GM12873 (cell line): ENCODE data around the gene FGG.

Source experiments
- TF ChIP-seq, protein P1 (sequence below): IDR thresholded peaks from 2 replicates; pipeline ENCODE4 v1.5.1; 2012; ENCODE audit warnings: low read depth, mild to moderate bottlenecking, moderate library complexity, low read length, control low read depth; ENCODE audit not compliant: insufficient read depth; ENCODE audit errors: missing control alignments

FGG gene

GRCh38 chr4:154618708-154619315 is 6.4 kb upstream of the FGG start:
- TF ChIP-seq, protein P1, sequence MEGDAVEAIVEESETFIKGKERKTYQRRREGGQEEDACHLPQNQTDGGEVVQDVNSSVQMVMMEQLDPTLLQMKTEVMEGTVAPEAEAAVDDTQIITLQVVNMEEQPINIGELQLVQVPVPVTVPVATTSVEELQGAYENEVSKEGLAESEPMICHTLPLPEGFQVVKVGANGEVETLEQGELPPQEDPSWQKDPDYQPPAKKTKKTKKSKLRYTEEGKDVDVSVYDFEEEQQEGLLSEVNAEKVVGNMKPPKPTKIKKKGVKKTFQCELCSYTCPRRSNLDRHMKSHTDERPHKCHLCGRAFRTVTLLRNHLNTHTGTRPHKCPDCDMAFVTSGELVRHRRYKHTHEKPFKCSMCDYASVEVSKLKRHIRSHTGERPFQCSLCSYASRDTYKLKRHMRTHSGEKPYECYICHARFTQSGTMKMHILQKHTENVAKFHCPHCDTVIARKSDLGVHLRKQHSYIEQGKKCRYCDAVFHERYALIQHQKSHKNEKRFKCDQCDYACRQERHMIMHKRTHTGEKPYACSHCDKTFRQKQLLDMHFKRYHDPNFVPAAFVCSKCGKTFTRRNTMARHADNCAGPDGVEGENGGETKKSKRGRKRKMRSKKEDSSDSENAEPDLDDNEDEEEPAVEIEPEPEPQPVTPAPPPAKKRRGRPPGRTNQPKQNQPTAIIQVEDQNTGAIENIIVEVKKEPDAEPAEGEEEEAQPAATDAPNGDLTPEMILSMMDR, result peak; percentile 78

DNA sequence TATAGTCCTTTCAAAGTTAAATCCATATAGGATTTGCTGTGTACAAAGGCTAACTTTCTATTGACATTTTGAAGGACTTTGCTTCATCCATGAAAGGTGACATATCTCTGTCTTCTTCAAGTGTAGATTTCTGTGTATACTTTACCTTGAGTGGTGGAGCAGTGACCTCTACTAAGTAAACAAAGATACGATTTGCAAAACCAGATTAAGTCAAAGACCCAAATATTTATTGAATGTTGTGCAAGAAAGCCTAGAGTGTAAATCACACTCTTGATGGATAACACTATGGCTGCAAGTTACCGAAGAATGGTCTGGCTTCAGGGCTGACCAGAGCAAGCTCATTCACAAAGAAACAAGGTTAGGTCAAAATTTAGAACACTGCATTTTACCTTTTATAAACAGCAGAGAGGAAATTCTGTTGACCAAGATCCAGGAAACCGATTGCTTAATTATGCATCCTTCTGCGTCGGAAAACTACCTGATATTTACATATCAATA is 5.4 kb upstream of the FGG start:
- TF ChIP-seq, protein P1, result no peak

- TF ChIP-seq, protein P1, result no peak
Observed at GRCh38 chr4:154616731-154617130, 4.3 kb upstream of the FGG start.

- TF ChIP-seq, protein P1, result no peak
Observed at GRCh38 chr4:154616287-154616686, 3.8 kb upstream of the FGG start.

- TF ChIP-seq, protein P1, result no peak
Observed at GRCh38 chr4:154615211-154615610, 2.8 kb upstream of the FGG start.

GRCh38 chr4:154614306-154614705 is 1.9 kb upstream of the FGG start:
- TF ChIP-seq, protein P1, result no peak

- TF ChIP-seq, protein P1, result no peak
Observed at GRCh38 chr4:154611833-154612232, 623 bp downstream of the FGG start.
